OCI-LY7 (cell line): ENCODE data around the gene SPINK4. TPM values are rescaled to one million over a fixed set of nuclear protein-coding genes. Genes with fewer than 3 reads are reported as not detected.

ENCODE experiments used
- BruUV-seq: library from RNA; stranded (reverse); fragments of 400-500 nt; replicated peaks from 2 replicates; lab custom pipeline; 2021; lab: Mats Ljungman, UMichigan
- CTCF ChIA-PET: fragments of 300-600 bp; sonication (Branson Sonifier 250); formaldehyde crosslinking; loops from one replicate; lab custom pipeline; 2022; ENCODE audit warnings: antibody characterized with exemption; ENCODE audit not compliant: unreplicated experiment; lab: Charles Lee
- POLR2A ChIA-PET: fragments of 300-600 bp; sonication (Branson Sonifier 250); formaldehyde crosslinking; loops from one replicate; lab custom pipeline; 2022; ENCODE audit warnings: antibody characterized with exemption; lab: Charles Lee
- DNase-seq: peaks from one replicate; pipeline ENCODE4 v3.0.0-alpha.2; 2015; ENCODE audit warnings: low spot score
- H2AFZ ChIP-seq: fragments of 200-600 bp; sonication (generic), shearing (Covaris generic); 2 replicates; pipeline ENCODE4 v1.6.1; 2014; ENCODE audit warnings: mild to moderate bottlenecking, antibody characterized with exemption, low read length, moderate library complexity
- H3K27ac ChIP-seq: fragments of 200-600 bp; sonication (generic); 2 replicates; pipeline ENCODE4 v1.5.1; 2014; ENCODE audit warnings: mixed run types, low read depth, mild to moderate bottlenecking, moderate library complexity, low read length, inconsistent platforms; ENCODE audit not compliant: poor library complexity, severe bottlenecking
- H3K36me3 ChIP-seq: fragments of 200-600 bp; sonication (generic); 2 replicates; pipeline ENCODE4 v1.6.1; 2014; ENCODE audit warnings: mild to moderate bottlenecking, antibody characterized with exemption, low read length, moderate library complexity, mixed read lengths; ENCODE audit not compliant: insufficient read depth
- H3K4me1 ChIP-seq: fragments of 200-600 bp; sonication (generic); 2 replicates; pipeline ENCODE4 v1.5.1; 2014; ENCODE audit warnings: mild to moderate bottlenecking, low read length; ENCODE audit not compliant: insufficient read depth, poor library complexity, severe bottlenecking
- H3K4me2 ChIP-seq: fragments of 200-600 bp; sonication (generic); 2 replicates; pipeline ENCODE4 v1.6.1; 2014; ENCODE audit warnings: mild to moderate bottlenecking, low read length
- H3K4me3 ChIP-seq: fragments of 200-600 bp; sonication (generic); 2 replicates; pipeline ENCODE4 v1.5.1; 2014; ENCODE audit warnings: mild to moderate bottlenecking, low read depth, low read length; ENCODE audit not compliant: poor library complexity, severe bottlenecking
- H3K79me2 ChIP-seq: fragments of 200-600 bp; sonication (generic); 2 replicates; pipeline ENCODE4 v1.6.1; 2016; ENCODE audit warnings: low read depth, mild to moderate bottlenecking, low read length, moderate library complexity, mixed read lengths; ENCODE audit not compliant: insufficient read depth
- H3K9me2 ChIP-seq: fragments of 200-600 bp; sonication (generic); 2 replicates; pipeline ENCODE4 v1.6.1; 2016; ENCODE audit warnings: mild to moderate bottlenecking, low read length, mixed read lengths; ENCODE audit not compliant: insufficient read depth
- H3K9me3 ChIP-seq: fragments of 200-600 bp; sonication (generic); 2 replicates; pipeline ENCODE4 v1.6.1; 2014; ENCODE audit warnings: mild to moderate bottlenecking, mixed run types, low read length, mixed read lengths
- H4K20me1 ChIP-seq: fragments of 200-600 bp; sonication (generic); 2 replicates; pipeline ENCODE4 v1.6.1; 2014; ENCODE audit warnings: mild to moderate bottlenecking, antibody characterized with exemption, low read length, moderate library complexity, mixed read lengths; ENCODE audit not compliant: insufficient read depth
- CTCF ChIP-seq: fragments of 200-600 bp; sonication (generic); conservative IDR thresholded peaks from 2 replicates; pipeline ENCODE4 v1.5.1; 2014; ENCODE audit warnings: mild to moderate bottlenecking, antibody characterized with exemption, low read length, moderate library complexity, mixed read lengths
- EZH2phosphoT487 ChIP-seq: fragments of 200-600 bp; sonication (generic); IDR thresholded peaks from 2 replicates; pipeline ENCODE4 v1.6.1; 2018; ENCODE audit warnings: low read depth, borderline replicate concordance, mild to moderate bottlenecking, mixed run types, antibody characterized with exemption, low read length, moderate library complexity, mixed read lengths
- intact Hi-C: fragments of 100-400 bp; cut with micrococcal nuclease; formaldehyde crosslinking; loops from one replicate; pipeline ENCODE4 v1.10.0; 2022; ENCODE audit not compliant: unreplicated experiment
- total RNA-seq, 2 experiments: library from RNA; depleted of rRNA in 1 of 2; stranded (reverse); fragments of >200 nt in 1 of 2; shearing (Covaris generic) in 1 of 2; gene quantifications; 2 replicates each; pipeline ENCODE4 v1.2.3, GENCODE V29; 2014 to 2022

Gene SPINK4
- total RNA-seq, 2 experiments from 2014 or later = not detected

GRCh38 chr9:33273266-33273971 is 33.5 kb downstream of the SPINK4 start:
- Histone ChIP-seq H3K4me3 (no peak overlapping the region), H2AFZ (no peak overlapping the region), H3K9me3 (no peaks in the 10 kb centered on the region), H3K36me3 (peaks cover 86% of the 10 kb centered on the region), H3K79me2 (no peaks in the 10 kb centered on the region; the same call in 1 of the 2 replicates), H3K4me1 (no peaks in the 10 kb centered on the region), H3K9me2 (no peaks in the 10 kb centered on the region), H4K20me1 (no peaks in the 10 kb centered on the region), H3K27ac (no peak overlapping the region), H3K4me2 (no peak overlapping the region)
- ChIA-PET POLR2A (interaction anchor here (0.9 to 1.3 kb wide), 3 partner anchors 9 to 249 kb away, joined by 3 to 10 read pairs (median 4); no protein-coding TSS in a partner anchor), CTCF (no interaction called here)
- intact Hi-C loops = no loop called here
- TF ChIP-seq CTCF (no peak), EZH2phosphoT487 (no peak)
- no peak for DNase-seq
- BruUV-seq = no TSS peak

DNA sequence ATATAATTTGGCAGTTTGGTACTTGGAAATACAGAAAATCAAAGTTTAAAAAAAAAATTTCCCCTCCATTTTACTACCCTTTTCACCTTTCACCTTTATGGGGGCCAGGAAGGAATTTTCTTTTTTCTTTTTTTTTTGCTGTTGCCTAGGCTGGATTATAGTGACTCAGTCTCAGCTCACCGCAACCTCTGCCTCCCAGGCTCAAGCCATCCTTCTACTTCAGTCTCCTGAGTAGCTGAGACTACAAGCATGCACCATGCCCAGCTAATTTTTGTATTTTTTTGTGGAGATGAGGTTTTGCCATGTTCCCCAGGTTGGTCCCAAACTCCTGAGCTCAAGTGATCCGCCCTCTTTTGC is 34.0 kb downstream of the SPINK4 start:
- no peak for DNase-seq
- no peak for TF ChIP-seq EZH2phosphoT487
- no peak for TF ChIP-seq CTCF
- H3K36me3 ChIP-seq = peaks cover 86% of the 10 kb centered on the region
- POLR2A ChIA-PET = no interaction called here
- H3K9me3 ChIP-seq = no peaks in the 10 kb centered on the region
- H3K79me2 ChIP-seq = no peaks in the 10 kb centered on the region; the same call in 1 of the 2 replicates
- H4K20me1 ChIP-seq = no peaks in the 10 kb centered on the region
- CTCF ChIA-PET = no interaction called here
- no peak overlapping the region for H3K27ac ChIP-seq
- H3K9me2 ChIP-seq = no peaks in the 10 kb centered on the region
- no peak overlapping the region for H3K4me3 ChIP-seq
- BruUV-seq = no TSS peak
- intact Hi-C loops = no loop called here
- no peak overlapping the region for H3K4me2 ChIP-seq
- no peaks in the 10 kb centered on the region for H3K4me1 ChIP-seq
- H2AFZ ChIP-seq = no peak overlapping the region

DNA sequence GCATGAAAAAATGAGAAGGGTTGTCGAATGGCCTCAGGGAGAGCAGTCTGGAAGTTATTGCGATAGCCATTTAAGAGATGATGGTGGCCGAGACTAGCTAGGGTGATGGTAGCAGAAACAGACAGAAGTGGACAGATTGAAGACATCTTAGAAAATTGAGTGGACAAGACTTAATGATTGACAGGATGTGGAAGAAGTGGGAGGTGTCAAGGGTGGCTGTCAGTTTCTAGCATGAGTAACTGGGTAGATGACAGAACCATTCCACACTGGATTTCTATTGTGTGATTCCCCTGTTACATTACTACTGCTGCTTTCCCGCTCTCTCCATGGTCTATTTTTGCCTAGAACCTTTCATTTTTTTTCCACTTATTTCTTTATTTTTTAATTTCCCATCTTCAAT is 37.5 kb downstream of the SPINK4 start:
- POLR2A ChIA-PET = no interaction called here
- no peak overlapping the region for H2AFZ ChIP-seq
- H3K36me3 ChIP-seq = peaks cover 83% of the 10 kb centered on the region
- H4K20me1 ChIP-seq = no peaks in the 10 kb centered on the region
- no peaks in the 10 kb centered on the region for H3K4me1 ChIP-seq
- no peak for DNase-seq
- intact Hi-C loops = no loop called here
- no TSS peak for BruUV-seq
- TF ChIP-seq CTCF (no peak), EZH2phosphoT487 (no peak)
- CTCF ChIA-PET = no interaction called here
- no peaks in the 10 kb centered on the region for H3K9me2 ChIP-seq
- H3K4me3 ChIP-seq = no peak overlapping the region
- no peaks in the 10 kb centered on the region for H3K9me3 ChIP-seq
- no peaks in the 10 kb centered on the region; the same call in 1 of the 2 replicates for H3K79me2 ChIP-seq
- H3K4me2 ChIP-seq = no peak overlapping the region
- no peak overlapping the region for H3K27ac ChIP-seq
